Measurements from ENCODE around the gene UBQLNL. TPM values are rescaled to one million over a fixed set of nuclear protein-coding genes. Genes with fewer than 3 reads are reported as not detected.

UBQLNL gene
- total RNA-seq, 1 experiment from 2014 or later, result 0.72 TPM

- CTCF ChIA-PET, result no interaction called here
- BruUV-seq (replicated peaks), result no TSS peak
- intact Hi-C loops (cut with micrococcal nuclease; ENCODE audit: unreplicated experiment), result no loop called here
Measured at GRCh38 chr11:5504403-5504921, 12.0 kb downstream of the UBQLNL start.

GRCh38 chr11:5500393-5500801 lies 16.1 kb downstream of the UBQLNL start:
- intact Hi-C loops (cut with micrococcal nuclease; ENCODE audit: unreplicated experiment), result no loop called here
- ChIA-PET CTCF (no interaction called here), POLR2A (no interaction called here)
- Histone ChIP-seq H3K9me3 (ENCODE audit: control insufficient read depth, insufficient read depth, low read depth, low read length) (no peaks in the 10 kb centered on the region), H3K27ac (ENCODE audit: low read length) (no peak overlapping the region), H3K4me3 (ENCODE audit: low read depth in 2 of 2, low read length in 2 of 2) (no peak overlapping the region), H3K36me3 (ENCODE audit: control insufficient read depth, insufficient read depth, low read length) (no peaks in the 10 kb centered on the region; the same call in 1 of the 2 replicates), H3K4me1 (ENCODE audit: control insufficient read depth, insufficient read depth, low read length) (no peaks in the 10 kb centered on the region), H3K27me3 (ENCODE audit: control insufficient read depth, insufficient read depth, low read length) (0 out of 2 replicates have a peak, but pooled peaks cover 2% of the 10 kb centered on the region)
- no TSS peak for BruUV-seq (replicated peaks)
- no peak for DNase-seq (ENCODE audit: low read depth, low spot score)
- ATAC-seq, result no peak
- in situ Hi-C loops (cut with HindIII; ENCODE audit: low pct_unique_long_range_greater_than_20kb, low sequenced_read_pairs), result no loop called here
- TF ChIP-seq REST (IDR thresholded peaks at IDR 0.05; ENCODE audit: insufficient read depth in 1 of 2, low read depth in 2 of 2, low read length in 1 of 2), result no peak
- no peak for TF ChIP-seq POLR2AphosphoS5 (IDR thresholded peaks at IDR 0.05; ENCODE audit: low read depth, low read length)
- no peak for TF ChIP-seq SIN3A (IDR thresholded peaks at IDR 0.05; ENCODE audit: borderline replicate concordance, insufficient read depth, low read depth, low read length)
- TF ChIP-seq CTCF (IDR thresholded peaks at IDR 0.05), result no peak
- TF ChIP-seq TCF7L2 (IDR thresholded peaks at IDR 0.05; ENCODE audit: low read depth, low read length), result no peak

More at GRCh38 chr11:5504403-5504921, 12.0 kb downstream of the UBQLNL start:
- POLR2A ChIA-PET, result no interaction called here
- Histone ChIP-seq H3K27me3 (ENCODE audit: control insufficient read depth, insufficient read depth, low read length) (0 out of 2 replicates have a peak, but pooled peaks cover 2% of the 10 kb centered on the region), H3K36me3 (ENCODE audit: control insufficient read depth, insufficient read depth, low read length) (no peaks in the 10 kb centered on the region; the same call in 1 of the 2 replicates), H3K27ac (ENCODE audit: low read length) (no peak overlapping the region), H3K4me1 (ENCODE audit: control insufficient read depth, insufficient read depth, low read length) (no peaks in the 10 kb centered on the region), H3K9me3 (ENCODE audit: control insufficient read depth, insufficient read depth, low read depth, low read length) (no peaks in the 10 kb centered on the region), H3K4me3 (ENCODE audit: low read depth in 2 of 2, low read length in 2 of 2) (no peak overlapping the region)
- in situ Hi-C loops (cut with HindIII; ENCODE audit: low pct_unique_long_range_greater_than_20kb, low sequenced_read_pairs), result no loop called here
- no peak for TF ChIP-seq REST (IDR thresholded peaks at IDR 0.05; ENCODE audit: insufficient read depth in 1 of 2, low read depth in 2 of 2, low read length in 1 of 2)
- TF ChIP-seq TCF7L2 (IDR thresholded peaks at IDR 0.05; ENCODE audit: low read depth, low read length), result no peak
- TF ChIP-seq CTCF (IDR thresholded peaks at IDR 0.05), result no peak
- no peak for ATAC-seq
- DNase-seq (ENCODE audit: low read depth, low spot score), result no peak

All from Panc1 (cell line).